GM21367 (cell line): ENCODE measurements around the gene KIRREL3.
"Not testable (repeated sequence)": the region's sequence is repeated elsewhere in the genome, so short reads cannot be mapped to it uniquely, and the experiment has no call there.

Source experiments
- ATAC-seq: cut with Tn5 transposase; IDR thresholded peaks from one replicate; pipeline ENCODE4 v1.9.1; 2021; ENCODE audit not compliant: unreplicated experiment

Gene KIRREL3

DNA sequence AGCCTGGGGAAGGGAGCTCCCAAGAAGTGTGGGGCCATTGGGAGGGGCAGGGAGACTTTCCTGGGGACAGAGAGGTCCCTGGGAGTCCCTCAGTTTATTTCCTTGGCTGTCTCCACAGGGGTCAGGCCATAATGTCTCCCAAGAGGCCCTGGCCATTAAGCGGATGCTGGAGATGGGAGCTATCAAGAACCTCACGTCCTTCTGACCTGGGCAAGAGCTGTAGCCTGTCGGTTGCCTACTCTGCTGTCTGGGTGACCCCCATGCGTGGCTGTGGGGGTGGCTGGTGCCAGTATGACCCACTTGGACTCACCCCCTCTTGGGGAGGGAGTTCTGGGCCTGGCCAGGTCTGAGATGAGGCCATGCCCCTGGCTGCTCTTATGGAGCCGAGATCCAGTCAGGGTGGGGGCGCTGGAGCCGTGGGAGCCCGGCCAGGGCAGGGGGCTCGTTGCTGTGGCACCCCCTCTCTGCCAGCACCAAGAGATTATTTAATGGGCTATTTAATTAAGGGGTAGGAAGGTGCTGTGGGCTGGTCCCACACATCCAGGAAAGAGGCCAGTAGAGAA lies 586.6 kb downstream of the KIRREL3 start:
- no peak for ATAC-seq

- no peak for ATAC-seq
These were observed 587.1 kb downstream of the KIRREL3 start for GRCh38 chr11:126413426-126413825.

DNA sequence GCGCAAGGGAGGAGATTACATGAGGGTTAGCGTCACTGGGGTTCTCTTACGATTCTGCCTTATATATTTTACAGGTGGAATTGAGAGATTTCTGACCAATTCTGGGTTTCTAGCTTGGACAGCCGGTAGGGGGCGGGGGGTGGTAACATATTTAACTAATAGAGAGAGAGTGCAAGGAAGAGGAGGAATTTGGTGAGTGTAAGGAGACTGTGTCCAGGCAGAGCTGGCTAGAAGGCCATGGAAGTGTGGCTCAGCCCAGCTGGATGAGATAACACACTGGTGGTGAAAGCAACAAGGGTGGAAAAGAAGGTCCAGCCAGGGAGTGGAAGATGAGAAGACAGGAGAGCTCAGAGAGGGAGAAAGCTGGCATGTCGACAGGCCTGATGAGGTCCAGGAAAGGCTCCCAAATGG lies 588.6 kb downstream of the KIRREL3 start:
- ATAC-seq = no peak

DNA sequence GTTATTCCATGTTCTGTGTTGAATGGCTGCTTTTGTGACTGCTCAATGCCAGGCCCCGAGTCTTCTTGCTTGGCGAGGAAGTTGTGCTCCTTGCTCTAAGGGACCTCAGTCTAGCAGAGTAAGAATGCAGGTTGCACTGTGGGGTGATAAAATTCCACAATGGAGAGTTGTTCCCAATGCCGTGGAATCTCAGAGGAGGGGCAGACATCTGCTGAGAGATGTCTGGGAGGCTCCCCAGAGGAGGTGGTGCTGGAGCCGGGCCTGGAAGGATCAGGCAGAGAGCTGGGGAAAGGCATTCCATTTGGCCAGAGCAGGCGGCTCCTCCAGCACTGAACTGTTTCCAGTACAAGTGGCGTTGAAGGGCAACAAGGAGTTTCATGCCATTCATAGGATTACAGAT lies 589.9 kb downstream of the KIRREL3 start:
- ATAC-seq = no peak

- ATAC-seq = no peak
These were observed 591.0 kb downstream of the KIRREL3 start for GRCh38 chr11:126409620-126409985.

DNA sequence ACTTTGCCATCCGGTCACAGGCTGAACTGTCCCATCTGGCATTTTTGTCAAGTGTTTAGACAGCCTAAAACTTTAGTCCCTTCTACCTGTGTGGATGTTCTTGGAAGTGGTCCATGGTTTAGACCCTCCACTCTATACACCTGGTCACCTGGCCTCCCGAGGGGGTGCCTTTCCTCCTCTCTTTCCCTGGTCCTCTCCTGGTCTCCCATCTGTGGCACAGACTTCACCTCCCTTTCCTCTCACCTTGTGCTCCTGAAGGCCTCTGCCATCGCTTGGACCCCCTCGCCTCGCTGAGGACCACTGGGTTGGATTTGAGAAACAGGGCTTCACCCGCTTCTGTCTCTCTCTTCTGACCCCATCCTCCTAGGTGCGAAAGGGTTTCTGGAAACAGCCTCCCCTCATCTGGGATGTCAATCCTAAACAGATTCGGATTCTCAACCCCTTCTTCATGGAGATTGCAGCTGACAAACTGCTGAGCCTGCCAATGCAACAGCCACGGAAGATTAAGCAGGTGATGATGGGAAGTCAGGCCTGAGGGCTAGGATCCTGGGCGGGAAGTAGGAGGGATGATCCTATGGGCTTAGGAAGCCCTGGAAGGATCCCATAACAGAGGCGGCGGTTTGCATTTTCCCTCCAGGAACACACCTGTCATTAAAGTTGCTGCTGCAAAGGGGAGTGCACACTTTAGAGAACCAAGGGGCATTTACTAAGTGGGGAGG lies 591.5 kb downstream of the KIRREL3 start:
- no peak for ATAC-seq

DNA sequence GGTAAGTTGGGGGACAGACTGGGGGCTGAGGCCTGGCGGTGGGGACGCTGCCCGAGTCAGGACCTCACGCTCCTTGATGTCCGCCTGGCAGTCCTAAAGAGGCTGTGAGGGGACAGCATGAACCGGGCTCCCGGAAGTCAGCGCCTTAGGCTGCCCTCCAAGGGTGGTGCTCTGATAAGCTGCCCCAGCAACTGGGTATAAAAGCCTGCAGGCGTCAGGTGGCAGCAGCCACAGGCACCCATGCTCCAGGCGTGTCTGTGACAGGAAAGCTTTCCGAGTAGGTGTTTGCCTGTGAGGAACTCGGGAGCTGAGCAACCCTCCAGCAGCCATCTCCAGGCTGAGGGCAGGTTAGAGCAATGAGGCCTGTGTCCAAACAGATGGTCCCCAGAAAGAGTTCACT lies 592.1 kb downstream of the KIRREL3 start:
- no peak for ATAC-seq

GRCh38 chr11:126407682-126408288 lies 592.8 kb downstream of the KIRREL3 start:
- ATAC-seq = no peak

DNA sequence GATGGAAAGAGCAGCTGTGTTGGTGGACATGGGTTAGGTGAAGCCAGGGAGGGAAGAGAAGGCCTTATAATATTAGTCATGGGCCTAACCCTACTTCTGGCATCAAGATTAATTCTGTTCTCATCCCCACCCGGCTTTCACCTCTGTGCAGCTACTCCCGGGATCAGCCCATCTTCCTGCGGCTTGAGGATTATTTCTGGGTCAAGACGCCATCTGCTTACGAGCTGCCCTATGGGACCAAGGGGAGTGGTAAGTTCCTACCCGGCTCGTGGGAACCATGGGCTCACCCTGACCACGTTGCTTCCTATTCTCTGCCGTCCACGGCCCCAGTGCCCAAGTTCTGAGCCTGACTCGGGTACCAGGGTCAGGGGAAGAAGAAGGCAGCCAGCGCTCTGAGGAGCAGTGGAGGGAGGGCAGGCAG lies 593.5 kb downstream of the KIRREL3 start:
- no peak for ATAC-seq

DNA sequence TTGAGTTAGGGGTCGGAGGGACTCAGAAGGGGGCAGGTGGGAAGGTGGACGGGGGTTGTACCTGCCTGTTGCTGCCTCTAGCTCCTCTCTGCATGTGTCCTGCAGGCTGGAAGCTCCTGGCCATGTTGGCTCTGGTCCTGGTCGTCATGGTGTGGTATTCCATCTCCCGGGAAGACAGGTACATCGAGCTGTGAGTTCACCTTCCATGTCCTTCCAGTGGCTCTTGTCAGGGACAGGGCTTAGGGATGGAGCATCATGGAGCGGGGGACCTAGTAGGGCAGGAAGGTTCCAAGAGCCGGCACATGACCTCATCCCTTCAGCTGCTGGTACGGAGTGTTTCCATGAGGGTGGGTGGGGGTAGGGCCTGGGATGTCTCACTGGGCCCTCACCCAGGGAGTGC lies 594.2 kb downstream of the KIRREL3 start:
- no peak for ATAC-seq

- no peak for ATAC-seq
These were observed 594.7 kb downstream of the KIRREL3 start for GRCh38 chr11:126405906-126406305.

- no peak for ATAC-seq
These were observed 595.2 kb downstream of the KIRREL3 start for GRCh38 chr11:126405374-126405773.

DNA sequence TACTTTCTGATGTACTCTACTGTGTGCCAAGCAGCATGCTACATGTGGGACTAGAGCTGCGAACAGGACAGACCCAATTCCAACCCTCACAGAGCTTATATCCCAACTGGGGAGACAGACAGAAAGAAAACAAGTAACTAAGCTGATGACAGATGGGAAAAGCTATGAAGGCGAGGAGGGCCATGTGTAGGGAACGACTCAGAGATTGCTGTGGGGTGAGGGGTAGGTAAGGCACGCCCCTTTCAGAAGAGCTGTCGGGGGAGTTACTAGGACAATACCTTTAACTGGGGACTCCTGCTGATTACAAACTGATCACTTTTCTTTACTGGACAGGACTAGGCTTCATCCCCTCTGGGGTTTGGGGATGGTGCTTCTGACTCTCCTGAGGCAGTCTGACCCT lies 596.2 kb downstream of the KIRREL3 start:
- no peak for ATAC-seq

GRCh38 chr11:126403658-126404057 lies 596.9 kb downstream of the KIRREL3 start:
- peak; percentile 98 for ATAC-seq

GRCh38 chr11:126403022-126403581 lies 597.5 kb downstream of the KIRREL3 start:
- ATAC-seq = no peak

DNA sequence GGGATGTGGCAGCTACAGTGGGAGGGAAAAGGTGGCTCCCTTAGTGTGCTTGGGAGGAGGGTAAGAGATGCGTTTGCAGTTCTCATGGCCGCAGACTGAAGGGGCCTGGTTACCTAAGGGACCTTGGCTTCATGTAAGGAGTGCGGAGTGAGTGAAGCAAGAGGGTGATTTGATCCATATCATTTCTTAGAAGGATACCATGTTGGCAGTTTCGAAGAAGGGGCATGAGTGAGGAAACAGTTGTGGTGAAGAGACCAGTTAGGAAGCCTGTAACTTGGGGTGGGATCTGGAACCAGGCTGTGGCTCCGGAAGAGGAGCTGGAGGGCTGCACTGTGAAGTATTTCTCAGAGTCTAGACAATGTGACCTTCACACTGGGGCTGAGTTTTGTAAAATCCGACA lies 600.1 kb downstream of the KIRREL3 start:
- no peak for ATAC-seq

DNA sequence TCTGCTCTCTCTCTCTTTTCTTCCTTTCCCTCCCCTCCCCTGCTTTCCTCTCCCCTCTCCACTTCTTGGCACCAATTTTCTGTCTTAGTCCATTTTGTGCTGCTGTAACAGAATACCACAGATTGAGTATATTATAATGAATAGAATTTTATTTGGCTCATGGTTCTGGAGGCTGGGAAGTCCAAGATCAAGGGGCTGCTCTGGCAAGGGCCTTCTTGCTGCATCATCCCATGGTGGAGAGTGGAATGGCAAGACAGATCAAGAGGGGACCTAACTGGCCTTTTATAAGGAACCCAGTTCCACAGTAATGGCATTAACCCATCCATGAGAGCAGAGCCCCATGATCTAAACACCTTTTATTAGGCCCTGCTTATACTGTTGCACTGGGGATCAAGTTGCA lies 600.6 kb downstream of the KIRREL3 start:
- no peak for ATAC-seq

DNA sequence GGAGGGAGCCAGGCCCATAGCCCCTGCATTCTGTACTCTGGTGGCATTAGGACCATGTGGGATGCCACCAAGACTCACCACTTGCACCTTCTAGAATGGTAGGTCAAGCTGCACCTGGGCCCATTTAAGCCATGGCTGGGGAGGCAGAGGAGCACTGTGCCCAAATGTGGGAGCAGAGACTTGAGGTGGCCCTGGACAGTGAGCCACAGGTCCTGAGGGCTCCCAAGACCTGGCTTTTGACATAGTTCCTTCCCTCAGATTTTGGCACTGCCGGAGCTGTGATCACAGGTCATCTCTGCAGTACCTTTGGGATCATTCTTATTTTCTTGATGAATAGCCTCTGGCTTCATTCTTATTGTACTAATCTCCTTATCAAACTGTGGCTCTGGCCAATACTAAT lies 601.8 kb downstream of the KIRREL3 start:
- no peak for ATAC-seq

DNA sequence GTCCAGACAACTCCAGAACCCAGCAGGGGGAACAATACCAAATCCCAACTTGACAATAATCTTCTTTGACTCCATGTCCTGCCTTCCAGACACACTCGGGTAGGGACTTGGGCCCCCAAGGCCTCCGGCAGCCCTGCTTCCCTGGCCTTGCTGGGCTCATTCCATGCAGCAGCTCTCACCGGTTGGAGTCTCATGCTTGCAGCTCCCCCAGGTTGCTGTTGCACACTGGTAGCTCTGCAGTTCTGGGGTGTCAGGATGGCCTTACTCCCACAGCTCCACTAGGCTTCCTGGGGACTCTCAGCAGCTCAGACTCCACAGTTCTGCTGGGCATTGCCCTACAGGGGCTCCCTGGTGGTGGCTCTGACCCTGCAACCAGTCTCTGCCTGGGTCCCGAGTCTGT lies 602.3 kb downstream of the KIRREL3 start:
- no peak for ATAC-seq

DNA sequence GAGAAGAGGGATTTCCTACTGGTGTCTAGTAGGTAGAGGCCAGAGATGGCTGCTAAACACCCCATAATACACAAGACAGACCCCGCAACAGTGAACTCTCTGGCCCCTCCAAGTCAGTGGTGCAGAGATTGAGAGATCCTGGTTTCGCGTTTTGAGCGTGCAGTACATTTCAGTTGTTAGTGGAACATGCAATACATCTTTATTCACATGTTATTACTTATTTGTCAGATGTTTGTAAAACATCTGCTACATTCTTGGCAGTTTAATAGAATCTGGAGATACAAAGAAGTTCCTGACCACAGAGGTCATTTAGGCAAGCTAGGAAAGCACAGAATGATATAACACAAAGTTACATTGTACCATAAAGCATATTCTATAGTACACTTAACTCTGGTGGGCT lies 603.6 kb downstream of the KIRREL3 start:
- ATAC-seq = no peak

DNA sequence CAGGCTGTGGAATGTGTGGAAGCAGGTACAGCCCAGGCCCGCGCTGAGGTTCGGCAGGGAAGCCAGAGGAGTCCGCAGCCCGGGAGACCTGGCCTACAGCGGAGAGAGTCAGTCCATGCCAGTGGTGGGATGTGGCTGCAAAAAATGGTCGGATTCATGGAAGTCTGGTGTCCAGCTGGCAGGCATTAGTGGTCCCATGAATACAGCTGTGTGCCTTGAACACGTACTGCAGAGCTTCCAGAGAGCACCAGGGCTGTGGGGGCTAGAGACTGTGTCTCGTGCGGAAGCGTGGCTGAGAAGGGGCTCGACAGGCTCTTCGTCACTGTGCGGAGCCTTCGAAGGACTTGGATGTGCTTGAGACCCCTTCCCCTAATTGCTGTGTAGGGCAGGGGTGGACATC lies 604.3 kb downstream of the KIRREL3 start:
- ATAC-seq = not testable (repeated sequence)

DNA sequence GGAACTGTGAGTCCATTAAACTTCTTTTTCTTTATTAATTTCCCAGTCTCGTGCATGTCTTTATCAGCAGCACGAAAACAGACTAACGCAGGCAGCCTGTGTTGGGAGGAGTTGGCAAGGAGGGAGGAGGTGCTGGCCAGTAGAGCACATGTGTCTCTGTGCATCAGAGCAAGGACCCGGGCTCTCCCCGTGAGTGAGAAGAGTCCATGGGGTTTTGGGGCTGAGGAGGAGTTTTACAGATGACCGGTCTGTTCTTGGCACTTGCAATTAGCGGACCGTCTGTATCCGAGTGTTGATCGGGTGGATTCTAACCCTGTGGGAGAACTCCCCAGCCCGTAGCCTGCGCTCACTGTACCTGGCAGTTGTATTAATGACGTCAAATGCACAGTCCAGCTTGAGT lies 604.8 kb downstream of the KIRREL3 start:
- not testable (repeated sequence) for ATAC-seq
